ENCODE results near the gene B3GAT3.
"Not testable (repeated sequence)": the region's sequence is repeated elsewhere in the genome, so short reads cannot be mapped to it uniquely, and the experiment has no call there.

B3GAT3 gene

DNA sequence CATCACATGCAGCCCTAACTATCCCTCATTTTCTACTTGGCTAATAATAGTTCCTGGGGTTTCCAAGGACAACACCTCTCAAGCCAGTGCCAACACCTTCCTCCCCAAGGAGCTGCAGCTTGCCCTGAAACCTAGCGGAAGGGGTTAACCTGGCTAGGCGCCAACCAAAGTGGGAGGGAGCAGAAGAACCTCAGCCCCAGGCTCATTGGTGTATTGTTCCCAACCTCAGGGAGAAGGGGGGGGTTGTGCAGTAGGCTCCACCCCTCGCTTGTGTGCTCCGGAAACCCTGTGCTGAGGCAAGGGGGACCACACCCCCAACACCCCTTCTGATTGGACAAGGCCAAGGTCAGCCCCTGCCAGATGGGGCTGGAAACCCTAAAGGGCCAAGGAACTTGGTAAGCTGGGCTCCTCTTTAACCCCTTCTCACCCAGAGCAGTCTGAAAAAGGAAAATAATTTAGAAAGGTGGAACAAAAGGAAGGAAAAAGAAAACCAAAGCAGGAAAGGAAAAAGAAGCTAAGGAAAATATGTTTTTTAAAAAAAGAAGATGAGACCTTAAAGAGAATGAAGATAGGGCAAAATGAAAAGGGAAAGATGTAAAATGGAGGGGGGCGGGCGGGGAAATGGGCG is 22.6 kb downstream of the B3GAT3 start:
- peak; percentile 97 for DNase-seq (ENCODE audit: low read depth, low spot score)
- TF ChIP-seq EZH2 (IDR thresholded peaks at IDR 0.05) (no peak), FOXP2 (optimal IDR thresholded peaks at IDR 0.05; ENCODE audit: control extremely low read depth, extremely low read length, insufficient read depth) (peak; percentile 91), POLR2AphosphoS5 (IDR thresholded peaks at IDR 0.05; ENCODE audit: borderline replicate concordance, low read depth, low read length) (peak; percentile 35; the same call in 1 of the 2 replicates)
- Histone ChIP-seq H3K27ac (peak overlapping the region; percentile 92), H3K9me3 (ENCODE audit: low read depth, low read length) (no peaks in the 10 kb centered on the region), H3K4me3 (peak overlapping the region; percentile 87), H3K9ac (ENCODE audit: insufficient read length) (peak overlapping the region; percentile 99), H3K36me3 (ENCODE audit: insufficient read depth, low read length) (peaks cover 57% of the 10 kb centered on the region)

- Histone ChIP-seq H3K4me3 (no peak overlapping the region), H3K9ac (ENCODE audit: insufficient read length) (no peak overlapping the region), H3K36me3 (ENCODE audit: insufficient read depth, low read length) (peaks cover 73% of the 10 kb centered on the region), H3K27ac (no peak overlapping the region), H3K9me3 (ENCODE audit: low read depth, low read length) (no peaks in the 10 kb centered on the region)
- no peak for DNase-seq (ENCODE audit: low read depth, low spot score)
- no peak for TF ChIP-seq FOXP2 (optimal IDR thresholded peaks at IDR 0.05; ENCODE audit: control extremely low read depth, extremely low read length, insufficient read depth)
- no peak for TF ChIP-seq POLR2AphosphoS5 (IDR thresholded peaks at IDR 0.05; ENCODE audit: borderline replicate concordance, low read depth, low read length)
- no peak for TF ChIP-seq EZH2 (IDR thresholded peaks at IDR 0.05)
These were observed 26.7 kb downstream of the B3GAT3 start for GRCh38 chr11:62595124-62595523.

GRCh38 chr11:62593434-62594044 is 28.2 kb downstream of the B3GAT3 start:
- peaks cover 63% of the 10 kb centered on the region for H3K36me3 ChIP-seq (ENCODE audit: insufficient read depth, low read length)
- no peaks in the 10 kb centered on the region for H3K9me3 ChIP-seq (ENCODE audit: low read depth, low read length)
- no peak overlapping the region for H3K4me3 ChIP-seq
- TF ChIP-seq FOXP2 (optimal IDR thresholded peaks at IDR 0.05; ENCODE audit: control extremely low read depth, extremely low read length, insufficient read depth): no peak
- H3K9ac ChIP-seq (ENCODE audit: insufficient read length): no peak overlapping the region
- DNase-seq (ENCODE audit: low read depth, low spot score): no peak
- H3K27ac ChIP-seq: no peak overlapping the region

DNA sequence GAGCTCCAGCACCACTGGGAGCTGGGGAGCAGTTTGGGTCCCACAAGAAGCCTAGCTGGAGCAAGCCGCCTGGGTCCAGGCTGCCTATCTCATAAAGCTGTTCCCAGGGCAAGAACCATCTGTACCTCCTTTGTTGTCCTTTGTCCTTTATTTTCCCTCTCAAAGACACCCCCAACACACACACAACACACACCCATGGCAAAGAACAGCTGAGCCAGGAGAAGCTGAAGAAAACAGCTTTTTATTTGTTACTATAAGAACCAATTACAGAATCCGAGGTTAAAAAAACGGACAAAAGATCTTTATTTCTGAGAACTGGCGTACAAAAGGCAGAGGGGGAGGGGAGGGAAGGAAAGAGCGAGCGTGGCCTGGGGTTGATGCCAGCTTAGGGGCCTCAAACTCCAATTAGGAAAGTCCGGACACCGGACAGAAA is 28.8 kb downstream of the B3GAT3 start:
- DNase-seq (ENCODE audit: low read depth, low spot score): no peak
- Histone ChIP-seq H3K9ac (ENCODE audit: insufficient read length) (no peak overlapping the region), H3K36me3 (ENCODE audit: insufficient read depth, low read length) (peaks cover 61% of the 10 kb centered on the region), H3K4me3 (no peak overlapping the region), H3K27ac (0 out of 2 replicates have a peak overlapping the region, but pooled peaks have one; percentile 77), H3K9me3 (ENCODE audit: low read depth, low read length) (no peaks in the 10 kb centered on the region)
- TF ChIP-seq POLR2AphosphoS5 (IDR thresholded peaks at IDR 0.05; ENCODE audit: borderline replicate concordance, low read depth, low read length): no peak
- no peak for TF ChIP-seq FOXP2 (optimal IDR thresholded peaks at IDR 0.05; ENCODE audit: control extremely low read depth, extremely low read length, insufficient read depth)
- no peak for TF ChIP-seq EZH2 (IDR thresholded peaks at IDR 0.05)

DNA sequence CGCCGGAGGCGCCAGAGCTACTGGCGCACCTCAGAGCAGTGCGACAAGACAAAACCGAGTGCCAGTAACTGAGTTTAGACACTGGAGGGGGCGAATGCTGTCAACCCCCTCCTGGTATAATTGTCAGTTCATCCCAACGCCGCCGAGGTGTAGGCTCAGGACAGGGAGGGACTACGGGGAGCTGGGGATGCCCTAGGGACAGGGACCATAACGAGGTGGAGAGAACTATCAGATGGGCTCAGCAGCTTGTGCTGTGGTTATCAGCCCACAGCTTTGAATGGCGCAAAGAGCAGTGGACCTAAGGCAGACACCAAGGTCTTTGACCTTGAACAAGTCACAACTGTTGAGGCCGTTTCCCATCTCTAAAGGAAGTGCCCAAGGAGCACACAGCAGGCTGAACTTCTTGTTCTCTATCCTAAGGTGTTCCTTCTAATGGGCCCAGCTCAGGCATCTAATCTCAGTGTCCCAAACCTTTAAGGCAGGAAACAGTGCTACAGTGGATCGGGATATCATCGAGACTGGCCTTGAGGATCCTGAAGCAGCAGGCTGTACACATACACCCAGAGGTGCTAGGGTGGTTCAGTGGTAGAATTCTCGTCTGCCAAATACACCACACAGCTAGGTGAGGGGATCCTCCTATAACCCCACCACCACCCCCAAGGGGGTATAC is 29.5 kb downstream of the B3GAT3 start:
- Histone ChIP-seq H3K4me3 (peak overlapping the region; percentile 90), H3K36me3 (ENCODE audit: insufficient read depth, low read length) (peaks cover 61% of the 10 kb centered on the region), H3K9me3 (ENCODE audit: low read depth, low read length) (no peaks in the 10 kb centered on the region), H3K27ac (peak overlapping the region; percentile 77), H3K9ac (ENCODE audit: insufficient read length) (peak overlapping the region; percentile 76)
- no peak for DNase-seq (ENCODE audit: low read depth, low spot score)
- no peak for TF ChIP-seq FOXP2 (optimal IDR thresholded peaks at IDR 0.05; ENCODE audit: control extremely low read depth, extremely low read length, insufficient read depth)
- TF ChIP-seq EZH2 (IDR thresholded peaks at IDR 0.05): no peak
- TF ChIP-seq POLR2AphosphoS5 (IDR thresholded peaks at IDR 0.05; ENCODE audit: borderline replicate concordance, low read depth, low read length): no peak

- peak within 1 kb of the TSS; percentile 90 for H3K4me3 ChIP-seq
- DNase-seq (ENCODE audit: low read depth, low spot score): peak; percentile 98
- peak within 1 kb of the TSS; percentile 89 for H3K27ac ChIP-seq
- peaks cover 55% of the 10 kb centered on the region for H3K36me3 ChIP-seq (ENCODE audit: insufficient read depth, low read length)
- TF ChIP-seq FOXP2 (optimal IDR thresholded peaks at IDR 0.05; ENCODE audit: control extremely low read depth, extremely low read length, insufficient read depth) (peak; percentile 77), EZH2 (IDR thresholded peaks at IDR 0.05) (no peak), POLR2AphosphoS5 (IDR thresholded peaks at IDR 0.05; ENCODE audit: borderline replicate concordance, low read depth, low read length) (peak; percentile 98)
- no peaks in the 10 kb centered on the region for H3K9me3 ChIP-seq (ENCODE audit: low read depth, low read length)
- H3K9ac ChIP-seq (ENCODE audit: insufficient read length): peak within 1 kb of the TSS; percentile 94
These were observed 30.2 kb downstream of the B3GAT3 start, which contains the start of gene TUT1 for GRCh38 chr11:62591448-62592145. Gene TUT1, minus strand, starts transcription at chr11:62591523. Its CDS starts 38 bp downstream, at chr11:62591485.

DNA sequence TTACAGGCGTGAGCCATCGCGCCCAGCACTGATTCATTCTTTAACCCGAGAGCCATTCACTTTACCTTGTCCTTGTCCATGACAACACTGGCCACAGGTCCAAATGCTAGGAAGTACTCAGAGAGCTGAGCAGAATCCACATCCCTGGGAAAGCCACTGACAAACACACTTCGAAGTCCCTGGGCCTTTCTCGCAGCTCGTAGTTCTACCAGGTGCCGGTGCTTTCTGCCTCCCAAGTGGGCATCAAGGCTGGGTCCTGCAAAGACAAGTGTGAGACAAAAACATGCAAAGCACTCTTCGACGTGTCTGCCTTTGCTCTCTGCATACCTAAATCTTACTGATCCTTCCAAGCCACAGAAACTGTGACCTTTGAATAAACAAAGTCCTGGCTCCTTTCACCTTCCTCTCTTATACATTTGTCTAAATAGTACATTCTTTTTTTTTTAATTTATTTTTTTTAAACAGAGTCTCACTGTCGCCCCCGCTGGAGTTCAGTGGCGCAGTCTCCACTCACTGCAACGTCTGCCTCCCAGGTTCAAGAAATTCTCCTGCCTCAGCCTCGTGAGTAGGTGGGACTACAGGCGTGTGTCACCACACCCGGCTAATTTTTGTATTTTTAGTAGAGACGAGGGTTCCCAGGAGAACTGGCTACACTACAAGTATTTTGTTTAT is 32.7 kb downstream of the B3GAT3 start:
- Histone ChIP-seq H3K27ac (no peak overlapping the region), H3K9me3 (ENCODE audit: low read depth, low read length) (no peaks in the 10 kb centered on the region), H3K9ac (ENCODE audit: insufficient read length) (no peak overlapping the region), H3K4me3 (no peak overlapping the region), H3K36me3 (ENCODE audit: insufficient read depth, low read length) (peaks cover 43% of the 10 kb centered on the region)
- DNase-seq (ENCODE audit: low read depth, low spot score): no peak
- TF ChIP-seq EZH2 (IDR thresholded peaks at IDR 0.05): no peak
- TF ChIP-seq FOXP2 (optimal IDR thresholded peaks at IDR 0.05; ENCODE audit: control extremely low read depth, extremely low read length, insufficient read depth): no peak
- TF ChIP-seq POLR2AphosphoS5 (IDR thresholded peaks at IDR 0.05; ENCODE audit: borderline replicate concordance, low read depth, low read length): no peak

DNA sequence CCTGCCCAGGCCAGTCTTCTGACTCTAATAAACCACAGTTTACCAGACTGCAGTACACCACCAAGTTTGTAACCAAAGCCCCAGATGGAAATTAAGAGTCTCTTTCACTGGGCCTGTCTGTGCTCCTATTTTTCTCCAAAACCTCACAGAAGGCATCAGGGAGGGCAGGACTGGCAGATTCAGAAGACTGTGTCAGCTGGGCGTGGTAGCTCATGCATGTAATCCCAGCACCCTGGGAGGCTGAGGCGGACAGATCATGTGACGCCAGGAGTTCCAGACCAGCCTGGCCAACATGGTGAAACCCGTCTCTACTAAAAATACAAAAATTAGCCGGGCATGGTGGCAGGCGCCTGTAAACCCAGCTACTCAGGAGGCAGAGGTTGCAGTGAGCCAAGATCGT is 36.4 kb downstream of the B3GAT3 start:
- H3K9me3 ChIP-seq (ENCODE audit: low read depth, low read length); H3K4me3 ChIP-seq; DNase-seq (ENCODE audit: low read depth, low spot score); H3K27ac ChIP-seq; H3K9ac ChIP-seq (ENCODE audit: insufficient read length): not testable (repeated sequence)
- H3K36me3 ChIP-seq (ENCODE audit: insufficient read depth, low read length): peaks cover 45% of the 10 kb centered on the region

DNA sequence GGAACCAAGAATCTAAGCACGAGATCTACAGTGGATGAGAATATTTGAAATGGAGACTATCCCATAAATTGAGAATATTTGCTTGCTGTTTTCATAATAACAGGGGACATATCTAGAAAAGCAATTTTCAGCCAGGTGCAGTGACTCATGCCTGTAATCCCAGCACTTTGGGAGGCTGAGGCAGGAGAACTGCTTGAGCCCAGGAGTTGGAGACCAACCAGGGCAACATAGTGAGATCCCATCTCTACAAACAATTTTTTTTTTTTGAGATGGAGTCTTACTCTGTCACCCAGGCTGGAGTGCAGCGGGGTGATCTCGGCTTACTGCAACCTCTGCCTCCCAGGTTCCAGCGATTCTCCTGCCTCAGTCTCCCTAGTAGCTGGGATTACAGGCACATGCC is 40.1 kb downstream of the B3GAT3 start:
- not testable (repeated sequence) for H3K4me3 ChIP-seq; H3K9me3 ChIP-seq (ENCODE audit: low read depth, low read length); H3K27ac ChIP-seq; H3K9ac ChIP-seq (ENCODE audit: insufficient read length); DNase-seq (ENCODE audit: low read depth, low spot score)
- peaks cover 51% of the 10 kb centered on the region for H3K36me3 ChIP-seq (ENCODE audit: insufficient read depth, low read length)

Data from SK-N-MC (cell line).